Fibroblast of pulmonary artery (primary cell): Measurements from ENCODE around the gene KIF21B.

Experiments used
- DNase-seq: peaks from one replicate; pipeline ENCODE4 v3.0.0-alpha.2; 2010; ENCODE audit warnings: low read depth
- H3K4me3 ChIP-seq: replicated peaks from 2 replicates; pipeline ENCODE4 v1.5.1; 2011; ENCODE audit warnings: low read depth, mild to moderate bottlenecking, control low read depth, low read length, moderate library complexity
- TF ChIP-seq, protein P1 (sequence below): IDR thresholded peaks from 2 replicates; pipeline ENCODE4 v1.5.1; 2011; ENCODE audit warnings: mild to moderate bottlenecking, control low read depth, low read length, inconsistent platforms; ENCODE audit errors: missing control alignments

KIF21B gene

DNA sequence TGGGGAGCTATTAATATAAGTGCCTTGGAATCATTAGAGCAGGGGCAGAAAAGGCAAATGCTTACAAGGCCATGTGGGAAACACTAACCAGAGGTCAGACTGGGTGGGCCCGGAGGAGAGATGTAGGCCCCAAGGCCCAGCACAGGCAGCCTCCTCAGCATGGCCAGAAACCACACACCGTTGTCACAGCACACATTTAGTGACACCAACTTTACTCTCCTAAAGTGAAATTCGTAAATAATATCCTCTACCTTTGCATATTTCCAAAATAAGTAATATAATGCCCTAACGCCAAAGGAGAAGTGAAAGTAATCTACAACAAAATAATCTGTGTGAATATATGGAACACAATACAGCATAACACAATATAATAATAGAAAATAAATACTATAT, 62.6 kb downstream of the KIF21B start:
- TF ChIP-seq, protein P1, sequence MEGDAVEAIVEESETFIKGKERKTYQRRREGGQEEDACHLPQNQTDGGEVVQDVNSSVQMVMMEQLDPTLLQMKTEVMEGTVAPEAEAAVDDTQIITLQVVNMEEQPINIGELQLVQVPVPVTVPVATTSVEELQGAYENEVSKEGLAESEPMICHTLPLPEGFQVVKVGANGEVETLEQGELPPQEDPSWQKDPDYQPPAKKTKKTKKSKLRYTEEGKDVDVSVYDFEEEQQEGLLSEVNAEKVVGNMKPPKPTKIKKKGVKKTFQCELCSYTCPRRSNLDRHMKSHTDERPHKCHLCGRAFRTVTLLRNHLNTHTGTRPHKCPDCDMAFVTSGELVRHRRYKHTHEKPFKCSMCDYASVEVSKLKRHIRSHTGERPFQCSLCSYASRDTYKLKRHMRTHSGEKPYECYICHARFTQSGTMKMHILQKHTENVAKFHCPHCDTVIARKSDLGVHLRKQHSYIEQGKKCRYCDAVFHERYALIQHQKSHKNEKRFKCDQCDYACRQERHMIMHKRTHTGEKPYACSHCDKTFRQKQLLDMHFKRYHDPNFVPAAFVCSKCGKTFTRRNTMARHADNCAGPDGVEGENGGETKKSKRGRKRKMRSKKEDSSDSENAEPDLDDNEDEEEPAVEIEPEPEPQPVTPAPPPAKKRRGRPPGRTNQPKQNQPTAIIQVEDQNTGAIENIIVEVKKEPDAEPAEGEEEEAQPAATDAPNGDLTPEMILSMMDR = no peak

DNA sequence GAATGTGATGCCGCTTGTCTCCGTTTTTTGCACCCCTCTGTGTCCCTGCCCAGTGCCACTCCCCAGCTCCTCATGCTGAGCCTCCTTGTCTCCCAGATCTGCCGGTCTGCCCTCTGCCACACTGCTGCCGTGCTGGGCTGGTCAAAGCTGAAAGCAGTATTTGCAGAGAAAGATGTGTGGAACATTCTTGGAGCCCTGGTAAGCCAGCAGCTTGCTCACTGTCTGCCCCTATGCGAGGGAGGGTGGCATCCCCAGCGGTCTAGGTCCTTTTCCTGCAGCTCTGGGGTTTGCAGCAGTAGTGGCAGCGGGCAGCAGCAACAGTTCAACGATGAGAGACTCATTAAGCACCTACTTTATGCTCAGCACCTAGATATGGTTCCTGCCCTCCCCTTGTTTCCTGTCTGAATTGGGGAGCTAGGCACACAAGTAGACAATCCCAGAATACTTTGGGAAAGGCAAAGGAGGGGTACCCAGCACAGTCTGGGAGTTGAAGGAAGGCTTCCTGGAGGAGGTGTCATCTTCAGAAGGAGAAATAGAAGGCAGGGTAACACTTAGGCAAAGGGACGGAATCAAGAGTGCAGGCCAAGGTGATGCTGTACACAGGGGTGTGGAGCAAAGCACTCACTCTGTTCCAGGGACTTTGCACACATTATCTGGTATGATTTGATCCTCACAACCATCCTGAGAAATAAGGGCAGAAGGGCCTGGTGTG, 63.1 kb downstream of the KIF21B start:
- TF ChIP-seq, protein P1 = no peak
- DNase-seq = no peak
- H3K4me3 ChIP-seq = no peak overlapping the region

More for the DNA sequence above, 62.6 kb downstream of the KIF21B start:
- no peak overlapping the region for H3K4me3 ChIP-seq
- no peak for DNase-seq

DNA sequence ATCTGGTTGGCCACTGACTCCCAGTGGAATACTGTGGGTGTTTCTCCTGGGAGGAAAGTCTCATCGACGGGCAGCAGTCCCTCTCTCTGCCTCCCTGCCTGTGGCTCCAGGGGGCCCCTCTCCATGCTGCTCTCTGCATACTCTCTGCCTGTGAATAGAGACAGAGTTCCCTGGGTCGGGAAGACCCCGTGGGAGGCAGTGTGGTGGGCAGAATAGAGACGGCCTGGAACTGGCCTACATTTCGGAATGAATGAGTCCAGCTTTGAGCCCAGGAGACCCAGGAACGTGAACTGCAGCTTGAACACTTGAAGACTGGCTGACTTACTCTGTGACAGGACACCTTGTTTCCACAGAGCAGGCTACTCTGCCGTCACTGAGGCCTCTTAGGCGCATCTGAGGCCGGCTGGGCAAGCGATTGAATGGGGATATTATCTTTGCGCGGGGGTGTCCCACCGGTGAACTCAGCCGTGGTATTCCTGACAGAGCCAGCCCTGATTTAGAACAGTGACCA, 64.0 kb downstream of the KIF21B start:
- no peak for DNase-seq
- TF ChIP-seq, protein P1 = no peak
- no peak overlapping the region for H3K4me3 ChIP-seq

DNA sequence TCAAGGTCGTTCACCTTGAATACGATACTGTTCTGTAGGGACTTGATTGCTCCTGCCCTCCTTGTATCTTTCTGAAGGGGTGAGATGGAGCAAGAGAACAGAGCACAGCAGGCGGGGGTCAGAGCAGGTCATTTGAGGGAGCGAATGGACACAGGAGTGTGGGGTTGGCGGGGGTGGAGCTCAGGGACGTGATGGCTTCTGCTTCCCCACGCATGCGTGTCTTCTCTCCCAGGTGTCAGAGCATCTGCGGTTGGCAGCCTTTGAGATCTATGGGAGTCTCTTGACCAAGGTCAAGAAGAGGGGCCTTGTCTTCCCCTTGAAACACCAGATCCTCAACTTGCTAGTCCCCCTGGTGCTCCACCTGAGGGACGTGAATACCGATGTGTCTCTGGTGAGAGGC, 64.9 kb downstream of the KIF21B start:
- DNase-seq = no peak
- H3K4me3 ChIP-seq = no peak overlapping the region
- TF ChIP-seq, protein P1 = no peak

DNA sequence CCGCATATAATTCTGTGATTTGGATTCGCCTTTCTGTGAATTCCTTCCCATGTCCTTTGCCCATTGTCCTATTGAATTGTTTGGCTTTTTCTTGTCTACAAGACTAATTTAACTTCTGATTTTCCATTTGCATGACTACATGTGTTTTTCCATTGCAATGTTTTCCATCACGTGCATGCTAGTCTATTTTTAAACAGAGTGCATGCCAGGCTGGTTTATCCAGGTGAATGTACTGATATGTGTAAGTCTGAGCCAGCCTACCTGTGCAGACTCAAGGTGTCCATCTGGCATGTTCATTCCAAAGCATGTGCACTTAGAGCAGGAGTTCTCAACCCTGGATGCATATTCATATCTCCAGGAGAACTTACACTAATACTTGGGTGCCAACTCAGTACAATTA, 69.1 kb downstream of the KIF21B start:
- TF ChIP-seq, protein P1 = no peak
- DNase-seq = no peak
- no peak overlapping the region for H3K4me3 ChIP-seq

DNA sequence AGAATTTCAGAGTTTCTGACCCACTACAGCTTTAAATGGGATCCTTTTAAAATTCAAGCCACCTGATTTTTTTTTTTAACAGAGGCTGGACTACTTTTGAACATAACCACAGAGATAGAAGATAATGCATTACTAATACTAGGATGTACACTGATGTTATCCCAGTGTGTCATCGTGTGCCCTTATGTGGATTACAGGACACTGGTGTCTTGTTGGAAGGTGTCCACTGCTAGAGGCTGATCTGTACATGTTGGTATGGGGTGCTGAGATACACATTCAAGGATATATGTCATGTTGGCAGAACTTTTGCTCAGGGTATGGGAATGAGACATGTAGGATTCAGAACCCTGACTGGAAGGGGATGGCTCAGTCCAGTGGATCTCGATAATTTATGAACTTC, 72.5 kb downstream of the KIF21B start:
- TF ChIP-seq, protein P1 = no peak
- DNase-seq = no peak
- no peak overlapping the region for H3K4me3 ChIP-seq

DNA sequence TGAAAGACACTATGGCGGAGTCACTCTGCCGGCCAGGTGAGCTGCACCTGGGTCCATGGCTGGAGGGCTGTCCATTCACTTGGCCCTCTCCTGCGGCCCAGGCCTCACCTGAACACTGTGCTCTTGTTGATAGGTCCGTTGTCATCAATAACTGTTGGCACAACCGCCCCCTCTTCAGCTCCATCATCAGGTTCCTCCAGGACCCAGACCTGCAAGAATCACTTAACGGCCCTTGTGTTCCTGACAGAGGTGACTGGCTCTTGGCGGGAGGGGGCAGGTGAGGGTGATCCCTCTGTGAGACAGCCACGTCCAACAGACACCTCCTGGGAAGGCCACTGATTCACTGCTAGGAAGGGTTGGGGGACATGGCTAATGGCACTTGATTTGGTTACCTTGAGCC, 73.9 kb downstream of the KIF21B start:
- TF ChIP-seq, protein P1 = no peak
- H3K4me3 ChIP-seq = no peak overlapping the region
- no peak for DNase-seq
